H1 (cell line): Measurements from ENCODE around the gene GRM8. TPM values are rescaled to one million over a fixed set of nuclear protein-coding genes. Genes with fewer than 3 reads are reported as not detected.

Experiments
- CTCF ChIA-PET: fragments of 300-600 bp; sonication (Branson Sonifier 250); formaldehyde crosslinking; loops from one replicate; lab custom pipeline; 2021; ENCODE audit not compliant: partially characterized antibody; lab: Charles Lee
- POLR2A ChIA-PET: fragments of 300-600 bp; sonication (Branson Sonifier 250); formaldehyde crosslinking; loops from one replicate; lab custom pipeline; 2021; ENCODE audit warnings: inconsistent platforms; ENCODE audit not compliant: partially characterized antibody; lab: Charles Lee
- DNase-seq, 2 experiments: peaks; one replicate each; pipeline versions ENCODE4 v3.0.0 to v3.0.0-alpha.2; 2010 to 2022; ENCODE audit warnings: low spot score in 2 of 2, low read depth in 1 of 2, mixed read lengths in 1 of 2
- FAIRE-seq: peaks from 2 replicates; lab custom pipeline; 2011; peaks lifted over from hg19 to GRCh38; lab: Jason Lieb, UNC
- H2AFZ ChIP-seq: 2 replicates; pipeline ENCODE4 v1.8.1; 2012; ENCODE audit warnings: low read length, inconsistent platforms
- H2AK5ac ChIP-seq: 2 replicates; pipeline ENCODE4 v1.6.1; 2013; ENCODE audit warnings: low read depth, low read length
- H2BK120ac ChIP-seq: replicated peaks from 2 replicates; pipeline ENCODE3; 2013; ENCODE audit warnings: low read depth, low read length, inconsistent platforms
- H2BK12ac ChIP-seq: 2 replicates; pipeline ENCODE4 v1.6.1; 2013; ENCODE audit warnings: low read depth, low read length
- H2BK15ac ChIP-seq: 2 replicates; pipeline ENCODE4 v1.6.1; 2013; ENCODE audit warnings: low read length
- H2BK20ac ChIP-seq: 2 replicates; pipeline ENCODE4 v1.6.1; 2013; ENCODE audit warnings: low read length
- H2BK5ac ChIP-seq: 2 replicates; pipeline ENCODE4 v1.6.1; 2013; ENCODE audit warnings: low read depth, low read length
- H3K14ac ChIP-seq: 2 replicates; pipeline ENCODE4 v1.6.1; 2013; ENCODE audit warnings: inconsistent platforms; ENCODE audit not compliant: insufficient read length
- H3K18ac ChIP-seq: 2 replicates; pipeline ENCODE4 v1.6.1; 2013; ENCODE audit warnings: low read length; ENCODE audit errors: extremely low read depth
- H3K23ac ChIP-seq: 2 replicates; pipeline ENCODE4 v1.6.1; 2013; ENCODE audit warnings: inconsistent platforms; ENCODE audit not compliant: insufficient read length
- H3K23me2 ChIP-seq: 2 replicates; pipeline ENCODE4 v1.6.1; 2013; ENCODE audit warnings: low read depth, low read length
- H3K27ac ChIP-seq: 2 replicates; pipeline ENCODE4 v1.6.1; 2011; ENCODE audit warnings: low read depth, low read length, inconsistent platforms
- H3K27me3 ChIP-seq, 4 experiments: replicated peaks in 1 of 4; 1 replicate in 1 of 4; 2 replicates in 3 of 4; pipeline versions ENCODE4 v1.6.1 to v1.8.1; 2011 to 2013; ENCODE audit warnings: low read length in 3 of 4, mild to moderate bottlenecking in 3 of 4, inconsistent platforms in 2 of 4, mixed read lengths in 2 of 4, moderate library complexity in 1 of 4; ENCODE audit not compliant: control insufficient read depth in 3 of 4, insufficient read depth in 3 of 4; ENCODE audit errors: extremely low read depth in 1 of 4
- H3K36me3 ChIP-seq, 4 experiments: 2 replicates each; pipeline versions ENCODE4 v1.6.1 to v1.8.1; 2011 to 2013; ENCODE audit warnings: mild to moderate bottlenecking in 4 of 4, low read length in 3 of 4, moderate library complexity in 2 of 4, control low read depth in 1 of 4, inconsistent platforms in 1 of 4; ENCODE audit not compliant: insufficient read depth in 4 of 4, control insufficient read depth in 2 of 4
- H3K4ac ChIP-seq: replicated peaks from 2 replicates; pipeline ENCODE3; 2013; ENCODE audit warnings: low read length, low read depth, mixed read lengths, inconsistent platforms; ENCODE audit not compliant: insufficient read length
- H3K4me1 ChIP-seq, 4 experiments: replicated peaks in 1 of 4; 1 replicate in 1 of 4; 2 replicates in 3 of 4; pipeline versions ENCODE4 v1.6.1 to v1.8.1; 2011 to 2013; ENCODE audit warnings: low read length in 3 of 4, inconsistent platforms in 2 of 4, mixed read lengths in 1 of 4; ENCODE audit not compliant: insufficient read depth in 4 of 4, control insufficient read depth in 3 of 4
- H3K4me2 ChIP-seq, 2 experiments: 2 replicates each; pipeline versions ENCODE4 v1.6.1 to v1.8.1; 2011 to 2013; ENCODE audit warnings: low read depth in 2 of 2, low read length in 2 of 2, control low read depth in 1 of 2, inconsistent platforms in 1 of 2, mild to moderate bottlenecking in 1 of 2; ENCODE audit not compliant: insufficient read depth in 1 of 2
- H3K4me3 ChIP-seq, 4 experiments: fragments of 200-600, 300-600 bp in 1 of 4; sonication (generic), shearing (Covaris generic), sonication (Bioruptor Twin) in 1 of 4; 2 replicates each; pipeline versions ENCODE4 v1.5.1 to v1.8.1; 2011 to 2016; ENCODE audit warnings: low read length in 4 of 4, low read depth in 3 of 4, control low read depth in 2 of 4, inconsistent platforms in 2 of 4, mild to moderate bottlenecking in 2 of 4, mixed read lengths in 1 of 4, moderate library complexity in 1 of 4; ENCODE audit not compliant: insufficient read depth in 2 of 4; ENCODE audit errors: extremely low read depth in 1 of 4
- H3K56ac ChIP-seq: replicated peaks from 2 replicates; pipeline ENCODE3; 2013; ENCODE audit warnings: low read depth, mild to moderate bottlenecking, mixed read lengths, low read length, inconsistent platforms; ENCODE audit not compliant: insufficient read length
- H3K79me1 ChIP-seq: 2 replicates; pipeline ENCODE4 v1.6.1; 2013; ENCODE audit warnings: low read depth, low read length, control low read depth
- H3K79me2 ChIP-seq, 2 experiments: 2 replicates each; pipeline versions ENCODE4 v1.6.1 to v1.8.1; 2012 to 2013; ENCODE audit warnings: low read length in 2 of 2, mild to moderate bottlenecking in 2 of 2, inconsistent platforms in 1 of 2; ENCODE audit not compliant: insufficient read depth in 2 of 2, control insufficient read depth in 1 of 2
- H3K9ac ChIP-seq, 4 experiments: replicated peaks in 1 of 4; 1 replicate in 1 of 4; 2 replicates in 3 of 4; pipeline versions ENCODE4 v1.6.1 to v1.8.1; 2011 to 2013; ENCODE audit warnings: low read depth in 3 of 4, low read length in 3 of 4, control low read depth in 2 of 4, mild to moderate bottlenecking in 2 of 4, moderate library complexity in 2 of 4, inconsistent platforms in 1 of 4; ENCODE audit errors: extremely low read depth in 1 of 4
- H3K9me3 ChIP-seq, 2 experiments: 2 replicates each; pipeline versions ENCODE4 v1.6.1 to v1.8.1; 2012 to 2013; ENCODE audit warnings: mild to moderate bottlenecking in 2 of 2, moderate library complexity in 2 of 2, control low read depth in 1 of 2, inconsistent platforms in 1 of 2, low read depth in 1 of 2, low read length in 1 of 2, mixed read lengths in 1 of 2; ENCODE audit not compliant: insufficient read depth in 2 of 2
- H4K20me1 ChIP-seq, 2 experiments: replicated peaks in 1 of 2; 2 replicates each; pipeline versions ENCODE3 to v1.8.1; 2011 to 2013; ENCODE audit warnings: inconsistent platforms in 2 of 2, low read length in 2 of 2, mild to moderate bottlenecking in 1 of 2; ENCODE audit not compliant: insufficient read depth in 2 of 2, control insufficient read depth in 1 of 2
- H4K5ac ChIP-seq: 2 replicates; pipeline ENCODE4 v1.6.1; 2013; ENCODE audit warnings: low read length, low read depth, mixed read lengths, inconsistent platforms; ENCODE audit not compliant: insufficient read length
- H4K8ac ChIP-seq: 2 replicates; pipeline ENCODE4 v1.8.0; 2013; ENCODE audit warnings: mild to moderate bottlenecking, moderate library complexity, low read length, inconsistent platforms; ENCODE audit not compliant: insufficient read depth; ENCODE audit errors: extremely low read depth
- H4K91ac ChIP-seq: replicated peaks from 2 replicates; pipeline ENCODE3; 2013; ENCODE audit warnings: low read length, mixed read lengths, inconsistent platforms; ENCODE audit not compliant: insufficient read length
- FOSL1 ChIP-seq: IDR thresholded peaks from 2 replicates; pipeline ENCODE4 v1.6.1; 2011; ENCODE audit warnings: mild to moderate bottlenecking, low read depth, low read length, moderate library complexity; ENCODE audit not compliant: insufficient read depth
- HDAC6 ChIP-seq: IDR thresholded peaks from one replicate; pipeline ENCODE4 v1.7.1; 2012; ENCODE audit warnings: low read depth, mild to moderate bottlenecking, inconsistent platforms, low read length, moderate library complexity
- JUND ChIP-seq: IDR thresholded peaks from 2 replicates; pipeline ENCODE4 v1.6.1; 2011; ENCODE audit warnings: mild to moderate bottlenecking, improper control_type of control experiment, low read length
- KDM5A ChIP-seq: fragments of 200-600 bp; IDR thresholded peaks from 2 replicates; pipeline ENCODE4 v1.7.1; 2012; ENCODE audit warnings: mild to moderate bottlenecking, low read length, inconsistent platforms, mixed read lengths
- MAX ChIP-seq: IDR thresholded peaks from 2 replicates; pipeline ENCODE4 v1.6.1; 2012; ENCODE audit warnings: inconsistent platforms
- PHF8 ChIP-seq: fragments of 200-600 bp; sonication (generic); conservative IDR thresholded peaks from 2 replicates; pipeline ENCODE4 v1.7.1; 2012; ENCODE audit warnings: low read depth, mild to moderate bottlenecking, inconsistent platforms, low read length, moderate library complexity
- POLR2AphosphoS5 ChIP-seq: IDR thresholded peaks from 2 replicates; pipeline ENCODE4 v1.6.1; 2011; ENCODE audit warnings: low read depth, low read length
- RBBP5 ChIP-seq: IDR thresholded peaks from 2 replicates; pipeline ENCODE4 v1.7.1; 2012; ENCODE audit warnings: low read depth, mild to moderate bottlenecking, inconsistent platforms, low read length, moderate library complexity, borderline replicate concordance
- RFX5 ChIP-seq: IDR thresholded peaks from 2 replicates; pipeline ENCODE4 v1.6.1; 2011; ENCODE audit warnings: low read depth, low read length, improper control_type of control experiment, borderline replicate concordance
- SAP30 ChIP-seq: fragments of 300-600 bp; sonication (generic); IDR thresholded peaks from 2 replicates; pipeline ENCODE4 v1.7.1; 2012; ENCODE audit warnings: low read length, moderate library complexity, mild to moderate bottlenecking, inconsistent platforms; ENCODE audit not compliant: insufficient read depth, insufficient replicate concordance
- SIN3A ChIP-seq, 2 experiments: IDR thresholded peaks in 1 of 2; conservative IDR thresholded peaks in 1 of 2; 2 replicates each; pipeline ENCODE4 v1.6.1; 2011 to 2012; ENCODE audit warnings: low read length in 2 of 2, improper control_type of control experiment in 1 of 2, low read depth in 1 of 2, mild to moderate bottlenecking in 1 of 2
- TAF7 ChIP-seq: optimal IDR thresholded peaks from 2 replicates; pipeline ENCODE3; 2011; ENCODE audit warnings: low read depth, mild to moderate bottlenecking, inconsistent platforms, low read length, moderate library complexity, borderline replicate concordance
- WGBS, 2 experiments: shearing (Covaris generic) in 1 of 2; methylation state at CpG; one replicate each; pipeline versions ENCODE4 v1.1.6 to v1.1.7; 2013 to 2015; ENCODE audit warnings: low lambda C conversion rate in 2 of 2, mixed read lengths in 2 of 2, inconsistent platforms in 1 of 2, low coverage in 1 of 2, missing lambda C conversion rate in 1 of 2; ENCODE audit not compliant: insufficient replicate concordance in 2 of 2, insufficient coverage in 1 of 2, insufficient read length in 1 of 2; ENCODE audit errors: extremely low coverage in 1 of 2, missing lambda C conversion rate in 1 of 2; 5-methylcytosine and 5-hydroxymethylcytosine counted together
- polyA plus RNA-seq, 7 experiments: library from polyadenylated mRNA; depleted of rRNA in 3 of 7; stranded (reverse) in 5 of 7; unstranded in 2 of 7; fragments of >200 nt in 5 of 7; fragments of 200-250 nt in 2 of 7; gene quantifications; 1 replicate in 5 of 7; 2 replicates in 1 of 7; 4 replicates in 1 of 7; pipeline versions ENCODE4 v1.2.1 to v1.2.3, GENCODE V29; 2011 to 2013; ENCODE audit warnings: missing spikeins in 2 of 7, mixed read lengths in 2 of 7
- total RNA-seq: library from RNA; stranded (reverse); fragmentation: NEBNext Ultra II Directional; extraction: Animal tissue kit (Norgen Biotek cat#: 25700); gene quantifications from 2 replicates; pipeline ENCODE4 v1.2.1, GENCODE V29; 2021

The GRM8 gene
- total and polyA plus RNA-seq, 2 of the 8 experiments (the other 6 are each of a cell fraction or from before 2014, with no cell fraction given), result 2.6 to 2.8 TPM

GRCh38 chr7:126818393-126819196 is 434.1 kb downstream of the GRM8 start:
- Histone ChIP-seq H2BK20ac (no peak overlapping the region), H3K27me3 (no peaks in the 10 kb centered on the region), H2AK5ac (no peak overlapping the region), H2AFZ (no peak overlapping the region), H3K27ac (no peak overlapping the region), H3K4me3 (no peak overlapping the region), H3K18ac (no peak overlapping the region), H4K8ac (no peak overlapping the region), H4K91ac (no peak overlapping the region), H3K9ac (no peak overlapping the region), H3K23ac (no peak overlapping the region), H3K4me1 (no peaks in the 10 kb centered on the region), H3K4me2 (no peak overlapping the region), H3K79me2 (no peaks in the 10 kb centered on the region), H2BK12ac (no peak overlapping the region), H4K20me1 (peaks cover 0 to 1% of the 10 kb centered on the region in 2 experiments), H2BK120ac (no peak overlapping the region), H3K79me1 (no peaks in the 10 kb centered on the region), H2BK15ac (no peak overlapping the region), H3K4ac (no peak overlapping the region), H3K9me3 (no peaks in the 10 kb centered on the region), H2BK5ac (no peak overlapping the region), H3K23me2 (peaks cover 3% of the 10 kb centered on the region; the same call in 1 of the 2 replicates), H3K56ac (peak overlapping the region; percentile 89), H3K36me3 (no peaks in the 10 kb centered on the region), H3K14ac (no peak overlapping the region), H4K5ac (no peak overlapping the region)
- CTCF ChIA-PET, result interaction anchor here (1.2 kb wide), 1 partner anchor 16 kb away, joined by 5 read pairs; no protein-coding TSS in a partner anchor
- DNase-seq, result no peak
- whole genome bisulfite sequencing, 2 experiments, result 90% methylated on average over 3 of the region's 3 CpGs; no CpG with 5 or more reads in 1 of the 2 experiments
- POLR2A ChIA-PET, result no interaction called here
- no peak for FAIRE-seq
- TF ChIP-seq JUND (no peak), KDM5A (no peak), RFX5 (no peak), RBBP5 (no peak), FOSL1 (no peak), SAP30 (no peak), PHF8 (no peak), TAF7 (no peak), SIN3A (conservative IDR thresholded peaks at IDR 0.05 in 1 of 2, IDR thresholded peaks at IDR 0.05 in 1 of 2; ENCODE audit: low read depth in 1 of 2, low read length in 2 of 2) (no peak), MAX (no peak), POLR2AphosphoS5 (no peak), HDAC6 (no peak)
